Hepatocyte (in vitro differentiated cells): Measurements from ENCODE around the gene OSBPL10. TPM values are rescaled to one million over a fixed set of nuclear protein-coding genes. Genes with fewer than 3 reads are reported as not detected.

ENCODE experiments used
- DNase-seq: peaks from one replicate; pipeline ENCODE4 v3.0.0-alpha.2; 2016; ENCODE audit warnings: low spot score
- H2AFZ ChIP-seq: fragments of 200-600 bp; sonication (generic); 2 replicates; pipeline ENCODE4 v1.6.0; 2016; ENCODE audit warnings: antibody characterized with exemption, mild to moderate bottlenecking
- H3K27ac ChIP-seq: fragments of 200-600 bp; sonication (generic); 2 replicates; pipeline ENCODE4 v1.5.1; 2016; ENCODE audit warnings: mild to moderate bottlenecking
- H3K27me3 ChIP-seq: fragments of 200-600 bp; sonication (generic); 2 replicates; pipeline ENCODE4 v1.6.1; 2016
- H3K36me3 ChIP-seq: fragments of 200-600 bp; sonication (generic); replicated peaks from 2 replicates; pipeline ENCODE4 v1.5.1; 2016; ENCODE audit warnings: low read depth; ENCODE audit not compliant: insufficient read depth
- H3K4me1 ChIP-seq: fragments of 200-600 bp; sonication (generic); 2 replicates; pipeline ENCODE4 v1.5.1; 2016; ENCODE audit warnings: mild to moderate bottlenecking, moderate library complexity; ENCODE audit not compliant: insufficient read depth
- H3K4me2 ChIP-seq: fragments of 200-600 bp; sonication (generic); 2 replicates; pipeline ENCODE4 v1.6.0; 2016
- H3K4me3 ChIP-seq: fragments of 200-600 bp; sonication (generic); 2 replicates; pipeline ENCODE4 v1.5.1; 2016; ENCODE audit warnings: mild to moderate bottlenecking
- H3K79me2 ChIP-seq: fragments of 200-600 bp; sonication (generic); 2 replicates; pipeline ENCODE4 v1.6.0; 2017; ENCODE audit warnings: mild to moderate bottlenecking
- H3K9me2 ChIP-seq: fragments of 200-600 bp; sonication (generic); replicated peaks from 2 replicates; pipeline ENCODE4 v1.6.0; 2017; ENCODE audit warnings: mild to moderate bottlenecking; ENCODE audit not compliant: insufficient read depth
- H3K9me3 ChIP-seq: fragments of 200-600 bp; sonication (generic); 2 replicates; pipeline ENCODE4 v1.5.1; 2016; ENCODE audit warnings: low read depth, mild to moderate bottlenecking
- H4K20me1 ChIP-seq: fragments of 200-600 bp; sonication (generic); 2 replicates; pipeline ENCODE4 v1.6.0; 2016; ENCODE audit warnings: mild to moderate bottlenecking; ENCODE audit not compliant: insufficient read depth, poor library complexity, severe bottlenecking
- EZH2 ChIP-seq: fragments of 200-600 bp; sonication (generic); IDR thresholded peaks from 2 replicates; pipeline ENCODE4 v1.6.1; 2016; ENCODE audit warnings: antibody characterized with exemption, mild to moderate bottlenecking, borderline replicate concordance
- EZH2phosphoT487 ChIP-seq: fragments of 200-600 bp; sonication (generic); IDR thresholded peaks from one replicate; pipeline ENCODE4 v1.6.1; 2018; ENCODE audit warnings: antibody characterized with exemption, mild to moderate bottlenecking, low read depth, moderate library complexity; ENCODE audit not compliant: unreplicated experiment, severe bottlenecking
- WGBS: methylation state at CpG from one replicate; pipeline ENCODE4 v1.1.6; 2016; ENCODE audit warnings: low lambda C conversion rate; ENCODE audit errors: missing lambda C conversion rate; 5-methylcytosine and 5-hydroxymethylcytosine counted together
- polyA plus RNA-seq: library from polyadenylated mRNA; unstranded; fragments of >200 nt; fragmentation: Nextera tagmentation; extraction: Ambion mirVana; gene quantifications from 2 replicates; pipeline ENCODE4 v1.2.1, GENCODE V29; 2016
- total RNA-seq: library from RNA; depleted of rRNA; stranded (reverse); fragments of >200 nt; gene quantifications from 2 replicates; pipeline ENCODE4 v1.2.3, GENCODE V29; 2014
- TF ChIP-seq, protein P1 (sequence below): fragments of 200-600 bp; sonication (generic); IDR thresholded peaks from 2 replicates; pipeline ENCODE4 v1.5.1; 2016; ENCODE audit warnings: antibody characterized with exemption, mild to moderate bottlenecking; ENCODE audit not compliant: poor library complexity

Gene OSBPL10
- total and polyA plus RNA-seq, 2 experiments from 2014 or later: 18.2 to 32.8 TPM

DNA sequence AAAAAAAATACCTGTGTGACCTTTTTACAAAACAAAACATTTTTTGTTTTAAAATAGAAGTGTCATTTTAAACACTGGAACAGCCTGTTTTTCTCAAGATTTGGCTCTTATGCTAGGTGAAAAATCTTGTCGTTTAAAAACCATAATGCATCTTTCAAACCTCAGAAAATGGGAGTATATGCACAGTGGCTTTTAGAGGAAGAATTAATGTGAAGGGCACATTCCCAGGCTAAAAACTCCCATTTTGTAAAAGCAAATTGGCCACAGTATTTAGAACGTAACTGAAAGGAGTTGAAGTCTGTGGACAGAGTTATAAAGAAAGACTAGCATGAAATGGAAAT, 190.0 kb downstream of the OSBPL10 start:
- Histone ChIP-seq H4K20me1 (no peaks in the 10 kb centered on the region), H3K4me2 (no peak overlapping the region), H3K4me3 (no peak overlapping the region), H3K9me2 (no peaks in the 10 kb centered on the region), H2AFZ (no peak overlapping the region), H3K27ac (no peak overlapping the region), H3K4me1 (no peaks in the 10 kb centered on the region), H3K27me3 (no peaks in the 10 kb centered on the region), H3K79me2 (no peaks in the 10 kb centered on the region), H3K36me3 (no peaks in the 10 kb centered on the region), H3K9me3 (no peaks in the 10 kb centered on the region)
- WGBS: 82% methylated on average over 2 of the region's 2 CpGs
- TF ChIP-seq EZH2 (no peak), EZH2phosphoT487 (no peak)
- TF ChIP-seq, protein P1, sequence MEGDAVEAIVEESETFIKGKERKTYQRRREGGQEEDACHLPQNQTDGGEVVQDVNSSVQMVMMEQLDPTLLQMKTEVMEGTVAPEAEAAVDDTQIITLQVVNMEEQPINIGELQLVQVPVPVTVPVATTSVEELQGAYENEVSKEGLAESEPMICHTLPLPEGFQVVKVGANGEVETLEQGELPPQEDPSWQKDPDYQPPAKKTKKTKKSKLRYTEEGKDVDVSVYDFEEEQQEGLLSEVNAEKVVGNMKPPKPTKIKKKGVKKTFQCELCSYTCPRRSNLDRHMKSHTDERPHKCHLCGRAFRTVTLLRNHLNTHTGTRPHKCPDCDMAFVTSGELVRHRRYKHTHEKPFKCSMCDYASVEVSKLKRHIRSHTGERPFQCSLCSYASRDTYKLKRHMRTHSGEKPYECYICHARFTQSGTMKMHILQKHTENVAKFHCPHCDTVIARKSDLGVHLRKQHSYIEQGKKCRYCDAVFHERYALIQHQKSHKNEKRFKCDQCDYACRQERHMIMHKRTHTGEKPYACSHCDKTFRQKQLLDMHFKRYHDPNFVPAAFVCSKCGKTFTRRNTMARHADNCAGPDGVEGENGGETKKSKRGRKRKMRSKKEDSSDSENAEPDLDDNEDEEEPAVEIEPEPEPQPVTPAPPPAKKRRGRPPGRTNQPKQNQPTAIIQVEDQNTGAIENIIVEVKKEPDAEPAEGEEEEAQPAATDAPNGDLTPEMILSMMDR: no peak
- DNase-seq: no peak

DNA sequence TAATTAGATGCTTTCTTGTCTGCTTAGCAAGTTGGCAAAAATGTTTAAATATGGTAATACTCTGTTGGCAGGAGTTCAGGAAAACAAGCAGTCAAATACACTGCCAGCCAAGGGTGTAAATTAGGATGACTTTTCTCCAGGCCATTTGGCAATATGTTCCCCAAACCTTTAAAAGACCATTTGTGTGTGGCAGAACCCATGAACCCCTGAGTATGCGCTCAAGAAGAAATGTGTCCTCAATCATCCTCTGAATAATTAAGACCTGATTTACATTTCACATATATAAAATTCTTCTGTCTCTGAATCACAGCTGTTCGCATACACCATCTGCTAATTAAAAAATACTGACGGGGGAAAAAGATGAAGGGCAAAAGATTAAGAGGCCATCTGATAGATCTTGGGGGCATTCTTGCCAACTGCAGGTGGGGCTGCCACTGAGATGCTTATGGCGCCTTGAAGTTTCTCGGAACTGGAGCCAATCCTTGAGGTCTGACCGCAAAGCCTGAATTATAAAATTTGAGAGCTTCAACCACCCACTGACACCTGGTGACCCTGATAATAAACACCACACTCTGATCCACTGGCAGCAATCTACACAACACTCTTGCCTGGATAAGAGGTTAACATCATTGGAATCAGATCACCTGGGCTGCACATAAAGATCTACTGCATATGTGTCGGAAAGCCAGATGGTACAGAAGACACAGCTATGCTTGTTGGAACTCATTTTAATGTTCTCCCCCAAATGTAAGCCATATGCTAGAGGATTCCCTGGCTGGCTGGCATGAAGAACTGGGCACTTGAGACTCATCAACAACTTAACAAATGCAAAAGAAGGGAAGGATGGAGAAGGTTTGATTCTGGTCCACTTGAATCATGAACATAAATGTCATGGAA, 190.6 kb downstream of the OSBPL10 start:
- 93% methylated on average over 7 of the region's 7 CpGs for WGBS
- no peak for TF ChIP-seq EZH2phosphoT487
- TF ChIP-seq EZH2: no peak
- TF ChIP-seq, protein P1: no peak

DNA sequence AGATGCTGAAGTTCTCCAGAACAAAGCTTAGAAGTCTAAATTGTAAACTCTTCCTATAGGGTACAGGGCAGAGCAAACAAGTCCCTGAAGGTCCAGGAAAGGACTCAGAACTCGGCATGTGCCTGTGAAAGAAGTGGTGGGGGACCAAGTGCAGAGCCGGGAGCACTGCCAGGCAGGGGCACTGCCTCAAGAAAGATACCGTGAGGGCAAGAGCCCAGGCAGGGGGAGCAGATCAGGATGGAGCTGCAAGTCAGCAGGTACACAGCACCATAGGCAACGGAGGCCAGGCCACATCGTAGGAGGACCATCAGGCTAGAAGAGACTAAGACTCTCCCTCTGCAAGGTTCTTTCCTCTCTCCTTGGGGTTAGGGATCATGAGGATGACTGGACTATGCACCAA, 191.6 kb downstream of the OSBPL10 start:
- no peak overlapping the region for H3K27ac ChIP-seq
- H2AFZ ChIP-seq: no peak overlapping the region
- H3K4me3 ChIP-seq: no peak overlapping the region
- no peaks in the 10 kb centered on the region for H3K9me2 ChIP-seq
- H3K9me3 ChIP-seq: no peaks in the 10 kb centered on the region
- WGBS: 85% methylated on average over 5 of the region's 5 CpGs
- no peaks in the 10 kb centered on the region for H3K4me1 ChIP-seq
- no peak overlapping the region for H3K4me2 ChIP-seq
- DNase-seq: no peak
- no peaks in the 10 kb centered on the region for H3K36me3 ChIP-seq
- H4K20me1 ChIP-seq: no peaks in the 10 kb centered on the region
- H3K79me2 ChIP-seq: no peaks in the 10 kb centered on the region
- TF ChIP-seq EZH2 (no peak), EZH2phosphoT487 (no peak)
- TF ChIP-seq, protein P1: no peak
- H3K27me3 ChIP-seq: no peaks in the 10 kb centered on the region

More for the DNA sequence above, 190.6 kb downstream of the OSBPL10 start:
- Histone ChIP-seq H2AFZ (no peak overlapping the region), H3K4me3 (no peak overlapping the region), H3K27ac (no peak overlapping the region), H3K9me2 (no peaks in the 10 kb centered on the region), H3K79me2 (no peaks in the 10 kb centered on the region), H4K20me1 (no peaks in the 10 kb centered on the region), H3K4me2 (no peak overlapping the region), H3K27me3 (no peaks in the 10 kb centered on the region), H3K4me1 (no peaks in the 10 kb centered on the region), H3K9me3 (no peaks in the 10 kb centered on the region), H3K36me3 (no peaks in the 10 kb centered on the region)
- no peak for DNase-seq
